Measurements from ENCODE around the gene ZNF683.

Gene ZNF683

GRCh38 chr1:26320896-26321295 lies 51.7 kb downstream of the ZNF683 start:
- in situ Hi-C loops (cut with HindIII; ENCODE audit: low pct_ligation_motif_present, low pct_unique_long_range_greater_than_20kb, low sequenced_read_pairs) = no loop called here

GRCh38 chr1:26318338-26319064 lies 54.0 kb downstream of the ZNF683 start:
- DNase-seq = no peak
- in situ Hi-C loops (cut with HindIII; ENCODE audit: low pct_ligation_motif_present, low pct_unique_long_range_greater_than_20kb, low sequenced_read_pairs) = no loop called here

More at GRCh38 chr1:26320896-26321295, 51.7 kb downstream of the ZNF683 start:
- no peak for DNase-seq

GRCh38 chr1:26317612-26318337 lies 54.8 kb downstream of the ZNF683 start, which contains the start of gene CD52:
Gene CD52 (plus strand): TSS chr1:26317958. CDS start chr1:26318018, 60 bp downstream.
- in situ Hi-C loops (cut with HindIII; ENCODE audit: low pct_ligation_motif_present, low pct_unique_long_range_greater_than_20kb, low sequenced_read_pairs) = no loop called here
- no peak for DNase-seq

GRCh38 chr1:26317146-26317545 lies 55.4 kb downstream of the ZNF683 start:
- DNase-seq = no peak
- in situ Hi-C loops (cut with HindIII; ENCODE audit: low pct_ligation_motif_present, low pct_unique_long_range_greater_than_20kb, low sequenced_read_pairs) = no loop called here

- DNase-seq = no peak
- in situ Hi-C loops (cut with HindIII; ENCODE audit: low pct_ligation_motif_present, low pct_unique_long_range_greater_than_20kb, low sequenced_read_pairs) = no loop called here
These were observed 56.4 kb downstream of the ZNF683 start for GRCh38 chr1:26315874-26316850.

GRCh38 chr1:26314501-26314900 lies 58.0 kb downstream of the ZNF683 start:
- in situ Hi-C loops (cut with HindIII; ENCODE audit: low pct_ligation_motif_present, low pct_unique_long_range_greater_than_20kb, low sequenced_read_pairs) = no loop called here
- DNase-seq = no peak

Data from ACHN (cell line).